HCEC 1CT (cell line): ENCODE measurements around the gene MINDY4B.

Experiments used
- DNase-seq: peaks from one replicate; pipeline ENCODE4 v3.0.0-alpha.2; 2017

The MINDY4B gene

GRCh38 chr3:150905339-150905738, at the start of gene MINDY4B:
MINDY4B (minus strand) TSS chr3:150905439; CDS start chr3:150905439, 0 bp downstream.
- no peak for DNase-seq

DNA sequence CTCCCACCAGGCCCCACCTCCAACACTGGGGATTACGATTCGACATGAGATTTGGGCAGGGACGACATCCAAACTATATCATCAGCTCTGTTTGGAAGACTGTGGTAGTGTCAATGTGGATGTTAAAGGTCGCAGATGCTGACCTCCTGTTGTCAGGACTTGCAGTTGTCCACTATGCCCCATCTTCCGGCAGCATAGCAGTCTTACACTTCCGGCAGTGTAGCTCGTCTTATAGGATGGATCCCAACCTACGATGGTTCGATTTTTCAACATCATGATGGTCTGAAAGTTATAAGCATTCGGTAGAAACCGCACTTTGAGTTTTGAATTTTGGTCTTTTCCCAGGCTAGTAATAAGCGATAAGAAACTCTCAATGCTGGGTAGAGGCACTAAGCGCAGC, 46.7 kb upstream of the MINDY4B start:
- DNase-seq = no peak

GRCh38 chr3:150945226-150946032, 40.2 kb upstream of the MINDY4B start:
- peak; percentile 52 for DNase-seq

DNA sequence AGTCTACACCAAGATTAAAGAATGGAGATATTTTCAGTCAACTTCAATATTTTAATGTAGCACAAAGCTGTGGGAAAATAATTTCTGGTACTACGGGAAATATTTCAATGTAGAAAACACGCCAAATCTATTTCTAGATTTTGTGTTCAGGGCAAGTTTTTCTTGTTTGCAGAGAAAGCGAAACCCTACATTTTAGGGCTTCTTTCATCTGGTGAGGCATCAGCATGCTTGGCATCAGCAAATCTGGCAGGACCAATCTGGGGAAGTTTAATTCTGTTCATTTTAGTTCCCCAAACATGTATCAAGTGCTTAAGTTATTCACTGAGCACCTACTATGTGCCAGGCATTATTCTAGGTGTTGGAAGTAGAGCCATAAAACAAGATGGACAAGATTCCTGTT, 37.0 kb upstream of the MINDY4B start:
- no peak for DNase-seq

GRCh38 chr3:150936693-150937092, 31.5 kb upstream of the MINDY4B start:
- DNase-seq = no peak

- peak; percentile 7 for DNase-seq
These were observed 28.3 kb upstream of the MINDY4B start for GRCh38 chr3:150933473-150933995.

- no peak for DNase-seq
These were observed 26.5 kb upstream of the MINDY4B start for GRCh38 chr3:150931745-150932144.

DNA sequence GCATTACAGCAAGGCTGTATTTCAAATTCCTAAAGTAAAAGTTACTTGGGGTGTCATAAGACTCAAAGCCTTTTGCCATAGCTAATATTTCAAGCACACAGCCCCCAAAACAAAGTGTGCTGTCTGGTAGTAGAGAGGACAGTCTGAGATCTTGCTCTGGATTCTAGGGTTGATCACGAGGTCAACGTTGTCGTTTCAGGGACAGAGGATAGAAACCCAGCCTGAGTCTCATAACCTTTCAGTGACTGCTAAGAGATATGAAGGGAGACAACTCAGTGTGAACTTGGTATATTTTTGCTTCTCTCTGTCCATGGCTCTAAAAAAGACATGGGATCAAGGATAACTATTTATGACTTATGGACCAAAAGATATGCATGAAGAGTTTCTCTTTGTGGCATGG, 25.6 kb upstream of the MINDY4B start:
- no peak for DNase-seq

GRCh38 chr3:150928234-150928633, 23.0 kb upstream of the MINDY4B start:
- DNase-seq = no peak

GRCh38 chr3:150926328-150926727, 21.1 kb upstream of the MINDY4B start:
- no peak for DNase-seq

- DNase-seq = peak; percentile 19
These were observed 20.5 kb upstream of the MINDY4B start for GRCh38 chr3:150925751-150926201.

DNA sequence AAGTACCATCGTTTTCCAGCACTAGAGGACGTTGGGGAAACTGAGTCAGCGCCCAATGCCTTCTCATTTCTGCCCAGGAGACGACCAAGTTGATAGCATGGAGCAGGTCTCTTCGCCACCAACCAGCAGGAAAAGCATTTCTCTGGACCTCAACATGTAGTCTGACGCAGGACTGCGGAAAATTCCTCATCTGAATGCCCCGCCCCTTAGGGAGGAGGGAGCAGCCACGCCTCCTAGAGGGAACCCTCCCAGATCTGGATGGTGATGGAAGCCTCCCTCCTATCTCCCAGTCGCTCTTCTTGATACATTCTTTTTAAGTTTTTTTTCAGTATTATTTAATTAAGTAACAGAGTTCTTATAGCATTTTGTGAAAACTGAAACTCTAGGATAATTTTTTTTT, 17.4 kb upstream of the MINDY4B start:
- DNase-seq = no peak

- no peak for DNase-seq
These were observed 16.0 kb upstream of the MINDY4B start for GRCh38 chr3:150921209-150921608.

DNA sequence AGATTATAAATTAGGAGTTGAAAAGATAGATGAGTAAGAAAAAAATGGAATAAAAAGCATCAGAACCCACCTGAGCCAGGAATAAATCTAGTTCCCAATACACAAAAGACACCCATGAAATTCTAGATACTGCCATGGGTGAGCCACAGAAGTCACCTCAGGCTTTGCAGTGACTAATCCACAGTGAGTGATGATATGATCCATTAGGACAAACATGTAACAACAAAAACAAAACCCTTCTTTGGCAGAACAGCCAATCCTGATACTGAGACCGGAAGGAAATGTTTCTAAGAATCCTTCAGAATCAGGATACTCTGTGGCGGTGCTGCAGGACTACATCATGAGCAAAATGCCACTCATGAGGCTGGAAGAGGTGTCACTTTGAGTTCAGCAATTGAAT, 15.0 kb upstream of the MINDY4B start:
- no peak for DNase-seq

- DNase-seq = no peak
These were observed 12.7 kb upstream of the MINDY4B start for GRCh38 chr3:150917951-150918350.

DNA sequence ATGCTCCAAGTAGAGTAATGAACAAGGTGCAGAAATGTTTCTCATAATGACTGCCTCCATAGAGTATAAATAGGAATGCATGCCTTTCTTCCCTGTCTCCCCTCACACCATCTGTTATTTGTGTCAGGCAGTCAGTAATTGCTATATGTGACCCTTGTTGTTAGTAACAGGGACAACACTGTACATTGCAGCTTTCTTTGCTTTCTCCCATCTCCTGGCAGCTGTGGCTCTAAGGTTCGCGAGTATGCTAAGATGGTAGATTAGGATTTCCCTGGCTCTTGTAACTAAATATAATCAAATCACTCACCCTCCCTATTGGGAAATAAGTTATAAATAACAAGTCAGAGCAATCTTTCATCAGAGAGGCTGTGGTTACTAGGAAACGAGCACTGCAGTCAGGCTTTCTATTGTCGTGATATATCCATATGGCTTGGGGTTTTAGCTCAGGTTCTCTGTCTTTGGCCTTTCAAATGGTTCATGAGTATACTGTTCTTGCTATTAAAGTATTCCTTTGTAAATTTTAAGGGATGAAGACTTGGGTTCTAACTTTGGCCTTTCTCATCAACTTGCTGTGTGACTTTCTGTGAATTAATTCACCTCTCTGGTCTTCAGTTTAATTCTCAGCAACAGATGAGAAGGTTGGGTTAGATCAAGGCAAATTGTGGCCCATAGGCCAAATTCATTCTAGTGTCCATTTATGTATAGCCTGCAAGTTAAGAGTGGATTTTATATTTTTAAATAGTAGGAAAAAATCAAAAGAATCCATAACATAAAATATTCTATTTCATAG, 8.1 kb upstream of the MINDY4B start:
- no peak for DNase-seq

GRCh38 chr3:150912501-150912900, 7.3 kb upstream of the MINDY4B start:
- DNase-seq = no peak

DNA sequence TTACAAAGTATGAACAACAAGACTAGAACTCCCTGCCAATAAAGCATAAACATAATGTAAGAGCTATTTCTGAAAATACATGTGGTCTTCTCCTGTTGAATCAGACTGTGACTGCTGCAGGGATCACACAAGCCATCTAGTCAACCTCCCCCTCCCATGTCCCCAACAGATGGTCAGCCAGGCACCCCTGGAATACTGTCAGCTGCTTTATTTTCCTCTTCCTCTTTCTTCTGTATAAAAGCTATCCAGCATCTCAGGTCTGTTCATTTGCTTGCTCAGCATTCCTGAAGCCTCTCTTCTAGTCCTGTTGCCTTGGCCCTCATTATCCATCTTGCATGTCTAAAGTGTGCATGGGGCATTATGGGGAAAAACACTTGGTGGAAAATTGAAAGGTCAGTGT, 6.5 kb upstream of the MINDY4B start:
- no peak for DNase-seq

GRCh38 chr3:150906461-150906860, 1.2 kb upstream of the MINDY4B start:
- no peak for DNase-seq

DNA sequence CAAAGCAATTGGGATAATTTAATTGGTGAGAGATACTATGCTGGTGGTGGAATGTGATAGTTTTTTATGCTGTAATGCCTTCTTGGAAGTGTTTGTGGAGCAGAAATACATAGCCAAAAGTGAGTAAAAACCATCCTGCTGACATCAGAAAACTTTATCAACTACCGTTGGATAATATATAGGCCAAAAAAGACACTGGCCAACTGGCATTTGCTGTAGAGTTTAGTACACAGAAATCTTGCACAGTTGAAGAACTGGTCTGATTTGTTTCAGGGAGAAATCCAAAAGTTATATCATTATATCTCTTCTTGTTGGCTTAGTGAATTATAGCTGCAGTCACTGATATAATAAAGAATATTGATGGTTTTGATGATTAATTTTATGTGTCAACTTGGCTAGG, 507 bp upstream of the MINDY4B start:
- DNase-seq = no peak

- DNase-seq = no peak
These were observed 2.3 kb downstream of the MINDY4B start for GRCh38 chr3:150902988-150903387.

DNA sequence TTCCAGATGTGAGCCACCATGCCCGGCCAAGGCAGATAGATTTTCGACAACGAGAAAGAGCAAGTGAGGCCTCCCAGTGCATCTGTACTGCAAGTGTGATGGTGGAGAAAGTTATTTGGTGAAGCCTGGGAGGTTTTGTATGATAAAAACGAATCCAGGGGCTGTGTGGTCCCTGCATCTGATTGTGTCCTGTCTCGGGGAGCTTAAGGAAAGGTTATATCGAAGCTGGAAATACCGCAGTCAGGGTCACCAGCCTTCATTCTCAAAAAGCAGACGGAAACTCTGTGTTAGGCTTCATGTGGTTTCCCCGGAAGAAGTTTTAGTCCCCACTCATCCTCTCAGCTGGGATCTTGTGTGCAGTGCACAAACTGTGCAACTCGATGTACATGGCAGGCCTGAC, 3.4 kb downstream of the MINDY4B start:
- no peak for DNase-seq

GRCh38 chr3:150899141-150899540, 6.1 kb downstream of the MINDY4B start:
- no peak for DNase-seq
